NCI-H2196 treated with DMSO at 0.1 percent for 48 hours (cell line): ENCODE data around the gene CCDC188.

Experiments used
- DNase-seq: peaks from one replicate; lab custom pipeline; 2025; ENCODE audit not compliant: unreplicated experiment; lab: John Stamatoyannopoulos, UW

The CCDC188 gene

DNA sequence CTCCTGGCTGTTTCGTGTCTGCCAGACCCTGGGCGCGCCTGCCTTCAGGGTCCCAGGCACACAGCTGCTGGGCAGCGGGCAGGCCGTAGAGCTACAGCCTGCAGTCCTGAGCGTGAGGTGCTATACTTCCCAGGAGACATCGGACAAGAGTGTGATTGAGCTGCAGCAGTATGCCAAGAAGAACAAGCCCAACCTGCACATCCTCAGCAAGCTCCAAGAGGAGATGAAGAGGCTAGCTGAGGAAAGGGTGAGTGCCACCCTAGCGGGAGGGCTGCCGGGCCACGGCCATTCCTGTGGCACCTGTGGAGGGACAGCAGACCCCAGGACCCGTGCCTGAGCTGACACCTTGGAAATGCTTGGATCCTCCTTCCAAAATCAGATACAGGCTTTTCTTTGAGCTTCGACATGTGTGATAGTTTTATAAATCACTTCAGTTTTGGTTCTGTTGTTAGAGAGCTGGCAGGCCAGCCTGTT, 42.1 kb downstream of the CCDC188 start:
- DNase-seq: no peak

DNA sequence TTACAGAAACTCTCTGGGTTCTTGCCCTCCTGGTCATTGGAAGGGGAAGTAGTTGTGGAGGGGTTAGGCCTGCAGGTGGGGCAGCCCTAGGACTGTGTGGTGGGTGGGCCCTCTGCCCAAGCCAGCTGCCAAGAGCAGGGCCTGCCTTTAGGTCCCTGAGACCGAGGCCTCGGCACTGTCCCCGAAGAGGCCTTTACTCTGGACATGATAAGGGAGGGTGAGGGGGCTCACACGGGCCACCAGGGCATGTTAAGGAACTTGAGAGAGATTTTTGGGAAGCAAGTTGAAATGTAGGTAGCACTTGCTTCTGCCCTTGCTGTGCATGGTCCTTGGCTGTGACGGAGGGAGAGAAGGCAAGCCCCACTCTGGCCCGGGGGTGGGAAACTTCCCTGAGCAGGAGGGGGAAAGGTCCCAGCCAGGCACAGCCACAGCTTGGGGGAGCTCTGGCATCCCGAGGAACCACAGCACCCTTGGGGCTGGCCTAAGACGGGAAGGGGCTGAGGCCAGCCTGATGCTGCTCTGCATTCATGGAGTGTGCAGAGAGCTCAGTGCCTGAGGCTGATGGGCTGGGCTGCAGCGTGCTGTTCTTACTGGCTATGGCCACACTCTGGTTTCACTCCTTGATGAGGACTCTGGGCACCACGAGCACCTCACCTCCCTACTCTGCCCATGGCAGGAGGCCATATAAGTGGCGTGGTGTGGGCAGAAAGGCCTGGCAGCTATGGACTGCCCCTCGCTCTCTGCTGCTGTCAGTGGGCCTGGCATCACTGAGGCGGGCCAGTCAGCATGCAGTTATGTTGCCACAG, 42.7 kb downstream of the CCDC188 start:
- no peak for DNase-seq

DNA sequence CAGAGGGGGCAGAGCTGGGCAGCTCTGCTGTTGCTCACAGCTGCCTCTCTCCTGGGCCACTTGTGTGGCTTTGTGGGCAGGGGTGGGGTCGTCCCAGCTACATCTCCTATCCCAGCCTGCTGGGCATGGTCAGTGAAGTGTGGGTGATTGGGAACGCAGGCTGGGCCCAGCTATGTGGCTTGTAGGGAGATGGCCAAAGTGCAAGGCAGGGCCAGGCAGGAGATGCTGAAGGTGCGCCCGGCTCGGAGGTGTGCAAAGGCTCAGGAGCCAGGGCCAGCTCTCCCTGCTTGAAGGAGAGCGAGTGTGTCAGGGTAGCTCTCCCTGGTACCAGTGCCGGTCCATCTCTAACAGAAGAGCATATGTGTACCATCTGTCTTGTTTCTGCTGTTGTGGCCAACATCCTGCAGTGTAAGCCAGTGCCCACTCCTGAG, 43.4 kb downstream of the CCDC188 start:
- DNase-seq: no peak

DNA sequence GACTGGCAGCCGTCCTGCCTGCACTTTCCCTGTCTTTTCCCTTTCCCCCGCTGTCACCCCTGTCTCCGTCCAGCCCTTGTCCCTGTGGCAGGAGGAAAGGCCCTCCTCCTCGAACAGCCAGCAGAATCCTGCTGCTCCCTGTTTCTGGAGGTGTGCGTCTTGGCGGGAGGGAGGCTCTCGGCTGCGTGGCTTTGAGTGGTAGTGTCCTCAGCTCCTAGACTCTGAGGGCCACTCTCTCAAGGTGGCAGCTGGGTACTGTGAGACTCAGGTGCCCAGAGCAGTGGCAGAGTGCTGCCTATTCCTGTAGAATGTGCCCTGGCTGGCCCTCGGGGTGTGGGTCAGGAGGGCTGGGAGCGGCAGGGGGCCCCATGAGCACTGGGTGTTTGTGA, 44.0 kb downstream of the CCDC188 start:
- DNase-seq: no peak

DNA sequence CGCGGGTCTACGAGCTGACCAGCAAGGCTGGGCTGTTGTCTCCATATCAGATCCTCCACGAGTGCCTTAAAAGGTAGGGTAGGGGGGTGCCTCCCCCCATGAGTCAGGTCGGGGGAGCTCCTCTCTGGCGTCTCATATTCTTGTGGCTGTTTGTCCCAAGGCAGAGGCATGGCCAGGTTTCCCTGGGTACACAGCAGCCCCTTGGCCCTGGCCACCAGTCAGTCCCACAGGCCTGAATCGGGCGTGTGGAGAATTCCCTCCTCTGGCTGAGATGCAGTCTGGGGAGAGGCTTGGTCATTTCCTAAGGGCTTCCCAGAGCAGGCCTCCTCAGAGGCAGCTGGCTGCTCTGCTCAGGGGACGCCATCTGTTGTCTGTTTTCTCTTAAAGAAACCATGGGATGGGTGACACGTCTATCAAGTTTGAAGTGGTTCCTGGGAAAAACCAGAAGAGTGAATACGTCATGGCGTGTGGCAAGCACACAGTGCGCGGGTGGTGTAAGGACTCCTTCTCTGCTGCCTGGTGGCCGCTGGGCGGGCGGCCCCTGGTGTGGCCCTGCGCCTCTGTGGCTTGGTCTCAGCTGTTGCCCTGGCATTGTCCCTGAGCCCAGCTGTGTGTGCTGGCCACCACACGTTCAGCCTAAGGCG, 44.5 kb downstream of the CCDC188 start:
- no peak for DNase-seq

DNA sequence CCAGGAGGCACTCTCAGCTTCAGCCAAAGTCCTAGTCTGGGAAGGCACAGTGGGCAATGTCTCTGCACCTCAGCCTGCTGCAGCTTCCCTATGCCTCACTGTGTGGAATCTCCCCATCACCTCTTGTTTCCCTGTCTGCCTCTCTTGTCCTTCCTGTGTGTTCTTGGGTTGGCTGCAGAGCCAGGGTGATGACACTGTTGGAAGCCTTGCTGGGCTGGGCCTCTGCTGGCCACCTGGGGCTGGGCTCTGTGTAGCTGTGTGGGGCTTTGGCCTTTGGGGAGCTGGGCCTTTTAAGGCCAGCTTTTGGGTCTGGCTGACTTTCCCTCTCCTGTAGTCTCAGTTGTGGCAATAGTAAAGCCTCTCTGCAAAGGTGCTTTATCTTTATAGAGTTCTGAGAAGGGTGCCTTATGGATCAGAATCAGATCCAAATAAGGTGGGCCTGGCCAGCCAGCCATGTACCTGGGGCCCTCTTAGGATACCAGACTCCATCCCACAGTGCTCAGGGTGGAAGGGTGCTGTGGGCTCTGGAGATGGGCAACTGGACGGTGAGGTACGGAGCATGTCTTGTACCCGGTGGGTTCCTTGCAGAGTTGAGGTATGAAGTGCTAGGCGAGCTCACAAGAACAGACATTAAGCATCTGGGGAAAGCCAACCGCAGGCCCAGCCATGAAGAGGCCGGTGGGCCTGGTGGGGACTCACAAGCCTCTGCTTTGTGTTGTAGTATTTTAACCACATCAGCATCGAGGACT, 45.2 kb downstream of the CCDC188 start:
- no peak for DNase-seq

DNA sequence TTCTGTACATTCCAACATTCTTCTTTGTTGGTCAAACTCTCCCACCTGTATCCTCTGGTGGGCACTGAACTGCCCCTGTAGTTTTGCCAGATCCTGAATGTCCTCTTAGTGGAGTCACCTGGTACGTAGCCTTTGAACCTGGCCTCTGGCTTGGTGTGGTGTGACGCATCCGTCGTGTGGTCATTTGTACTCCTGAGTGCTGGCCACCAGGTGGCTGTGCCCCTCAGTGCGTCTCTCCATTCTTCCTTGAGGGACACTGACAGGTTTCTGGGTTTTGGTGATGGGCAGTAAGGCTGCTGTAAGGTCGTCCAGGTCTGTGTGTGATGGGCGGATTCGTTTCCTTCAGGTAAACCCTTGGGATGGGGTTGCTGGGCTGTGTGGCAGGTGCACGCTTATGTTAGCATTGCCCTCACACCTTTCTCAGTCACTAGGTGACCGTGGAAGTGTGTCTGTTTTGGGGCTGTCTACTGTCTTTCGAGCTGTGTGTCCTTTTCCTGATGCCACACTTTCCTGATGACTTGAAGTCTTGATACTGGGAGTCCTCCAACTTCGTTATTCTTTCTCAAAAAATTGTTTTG, 48.6 kb downstream of the CCDC188 start:
- no peak for DNase-seq

DNA sequence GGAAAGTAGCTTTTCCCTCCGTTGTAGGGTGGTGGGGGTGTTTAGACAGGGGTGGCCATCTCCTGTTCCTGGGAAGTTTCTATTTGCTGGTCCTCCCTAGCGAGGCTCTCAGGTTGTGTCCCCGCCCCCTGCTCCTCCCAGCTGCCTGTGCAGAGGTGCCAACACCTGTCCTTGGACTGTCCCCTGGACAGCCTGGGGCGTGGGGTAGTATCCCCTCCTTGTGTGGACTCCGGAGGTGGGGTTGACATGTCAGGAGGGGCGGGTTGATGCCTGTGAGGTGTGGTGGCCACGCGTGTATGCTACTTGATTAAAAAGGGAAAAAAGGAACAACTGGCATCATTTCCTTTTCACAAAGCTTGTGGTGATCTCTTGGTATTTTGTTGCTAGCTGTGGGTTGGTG, 49.2 kb downstream of the CCDC188 start:
- DNase-seq: no peak

DNA sequence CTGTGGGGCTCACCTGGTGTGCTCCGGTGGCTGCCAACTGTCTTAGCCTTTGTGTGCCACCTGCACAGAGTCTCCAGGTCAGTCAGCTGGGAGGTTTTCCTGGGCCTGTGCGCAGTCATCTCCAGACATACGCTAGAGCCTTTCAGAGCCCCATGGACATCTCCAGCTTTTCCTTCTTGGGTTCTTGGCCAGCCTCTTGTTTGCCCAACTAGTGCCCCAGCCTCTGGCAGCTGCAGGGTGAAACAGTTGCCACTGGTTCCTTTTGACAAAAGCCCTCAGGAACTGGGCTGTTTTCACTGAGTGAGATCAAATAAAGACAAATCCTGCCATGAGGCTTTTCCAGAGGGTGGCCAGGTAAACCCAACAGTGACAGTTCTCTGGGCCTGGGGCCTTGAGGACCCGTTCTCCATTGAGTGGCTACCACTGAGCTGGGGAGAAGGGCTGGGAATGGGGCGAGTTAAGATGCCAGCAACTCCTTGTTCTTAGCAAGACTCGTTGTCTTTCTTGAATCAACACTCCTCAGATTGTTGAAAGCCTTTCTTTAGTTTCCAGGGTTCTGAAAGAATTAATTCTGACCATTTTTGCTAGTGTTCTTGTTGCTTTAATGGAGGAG, 51.6 kb downstream of the CCDC188 start:
- DNase-seq: no peak
